ENCODE data around the gene MORN1. TPM values are rescaled to one million over a fixed set of nuclear protein-coding genes. Genes with fewer than 3 reads are reported as not detected.

MORN1 gene
- total RNA-seq, 1 experiment from 2014 or later, result 6.2 TPM

DNA sequence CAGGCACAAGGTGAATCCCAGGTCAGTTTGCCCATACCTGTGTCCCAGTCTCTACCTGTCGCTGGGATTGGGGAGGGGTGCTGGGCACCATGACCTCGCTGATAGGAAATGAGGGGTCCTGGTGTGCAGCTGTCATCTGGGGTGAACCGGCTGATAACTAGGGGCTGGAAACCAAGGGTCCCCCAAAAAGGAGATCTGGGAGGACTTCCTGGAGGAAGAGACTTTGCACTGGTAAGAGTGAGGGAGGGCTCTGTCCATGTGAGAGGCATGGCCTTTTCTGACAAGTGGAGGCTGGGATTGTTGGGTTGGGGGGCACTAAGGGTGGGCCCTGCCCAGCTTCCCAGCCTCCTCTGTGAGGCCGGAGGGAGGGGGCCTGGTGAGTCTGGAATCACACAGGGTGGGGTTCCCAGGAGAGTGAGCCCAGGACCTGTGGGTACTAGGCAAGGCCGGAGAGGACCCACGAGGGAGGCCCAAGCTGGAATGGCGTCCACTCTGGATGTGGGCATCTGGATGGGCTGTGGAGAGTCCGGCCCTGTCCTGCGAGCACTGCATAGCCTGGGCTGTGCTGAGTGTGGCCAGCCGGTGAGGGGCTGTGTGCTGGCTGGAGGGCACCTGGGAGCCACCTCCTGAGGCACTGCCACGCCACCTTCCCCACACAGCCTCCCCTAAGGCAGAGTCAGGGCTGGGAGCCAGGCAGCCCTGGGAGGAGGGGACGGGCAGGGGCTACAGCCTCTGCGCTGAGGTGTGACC, 25.9 kb upstream of the MORN1 start:
- Histone ChIP-seq H3K4me3 (ENCODE audit: low read length) (no peak overlapping the region), H3K9me2 (replicated peaks; ENCODE audit: insufficient read depth, low read length) (no peaks in the 10 kb centered on the region), H2AFZ (ENCODE audit: low read length) (no peak overlapping the region), H3K27me3 (ENCODE audit: low read length) (no peaks in the 10 kb centered on the region), H3K79me2 (ENCODE audit: low read length) (peaks cover under 1% of the 10 kb centered on the region; the same call in 1 of the 2 replicates), H3K27ac (ENCODE audit: low read length) (no peak overlapping the region), H3K9ac (ENCODE audit: low read length) (no peak overlapping the region), H3K36me3 (ENCODE audit: insufficient read depth, low read length) (no peaks in the 10 kb centered on the region), H3K4me1 (ENCODE audit: low read length) (peaks cover 32% of the 10 kb centered on the region), H3K9me3 (ENCODE audit: low read length) (no peaks in the 10 kb centered on the region), H3K4me2 (ENCODE audit: low read depth, low read length, poor library complexity, severe bottlenecking) (no peak overlapping the region), H4K20me1 (ENCODE audit: insufficient read depth, low read depth, low read length) (no peaks in the 10 kb centered on the region)
- DNase-seq, result no peak

DNA sequence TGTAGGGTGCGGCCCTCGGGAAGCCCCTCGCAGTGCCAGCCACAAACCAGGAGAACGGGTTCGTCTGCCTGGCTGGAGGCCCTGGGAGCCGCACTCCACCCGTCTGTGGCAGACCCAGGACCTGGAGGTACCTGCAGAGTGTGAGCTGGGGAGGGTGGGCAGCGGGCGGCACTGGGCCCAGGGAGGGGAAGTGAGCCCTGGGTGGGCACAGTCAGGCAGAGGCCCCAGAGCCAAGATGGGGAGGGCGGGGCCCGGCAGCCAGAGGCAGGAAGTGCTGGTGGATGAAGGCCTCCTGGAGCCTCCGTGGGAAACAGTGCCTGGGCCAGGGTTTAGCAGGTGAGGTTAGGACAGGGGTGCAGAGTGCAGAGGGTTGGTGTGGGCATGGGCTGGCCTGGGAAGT, 25.0 kb upstream of the MORN1 start:
- H2AFZ ChIP-seq (ENCODE audit: low read length), result no peak overlapping the region
- H3K27me3 ChIP-seq (ENCODE audit: low read length), result no peaks in the 10 kb centered on the region
- H3K79me2 ChIP-seq (ENCODE audit: low read length), result peaks cover 9% of the 10 kb centered on the region
- no peaks in the 10 kb centered on the region for H3K9me2 ChIP-seq (replicated peaks; ENCODE audit: insufficient read depth, low read length)
- H3K4me1 ChIP-seq (ENCODE audit: low read length), result peaks cover 36% of the 10 kb centered on the region
- H3K9ac ChIP-seq (ENCODE audit: low read length), result no peak overlapping the region
- H3K4me3 ChIP-seq (ENCODE audit: low read length), result no peak overlapping the region
- DNase-seq, result no peak
- H3K4me2 ChIP-seq (ENCODE audit: low read depth, low read length, poor library complexity, severe bottlenecking), result no peak overlapping the region
- H3K36me3 ChIP-seq (ENCODE audit: insufficient read depth, low read length), result no peaks in the 10 kb centered on the region
- H3K27ac ChIP-seq (ENCODE audit: low read length), result no peak overlapping the region
- H4K20me1 ChIP-seq (ENCODE audit: insufficient read depth, low read depth, low read length), result peaks cover 3% of the 10 kb centered on the region; the same call in 1 of the 2 replicates
- no peaks in the 10 kb centered on the region for H3K9me3 ChIP-seq (ENCODE audit: low read length)

DNA sequence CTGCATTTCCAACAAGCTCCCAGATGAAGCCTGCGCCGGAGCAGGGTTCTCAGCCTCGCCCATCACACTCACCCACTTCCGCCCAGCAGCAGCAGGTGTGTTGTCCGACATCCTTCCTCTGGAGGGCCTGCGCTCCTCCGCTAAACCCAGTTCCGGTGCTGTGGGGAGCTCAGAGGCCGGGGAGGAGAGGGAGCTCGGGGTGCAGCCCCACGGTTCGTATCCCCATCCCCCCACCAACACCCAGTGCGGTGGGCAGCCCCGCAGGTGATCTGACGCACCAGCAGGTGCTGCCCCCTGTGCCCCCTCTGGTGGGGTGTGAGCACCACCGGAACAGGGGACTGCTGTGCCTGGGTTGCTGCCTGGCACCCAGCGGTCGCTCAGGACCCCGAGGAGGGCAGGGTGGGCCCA, 24.5 kb upstream of the MORN1 start:
- Histone ChIP-seq H3K9me2 (replicated peaks; ENCODE audit: insufficient read depth, low read length) (no peaks in the 10 kb centered on the region), H3K36me3 (ENCODE audit: insufficient read depth, low read length) (no peaks in the 10 kb centered on the region), H3K4me3 (ENCODE audit: low read length) (no peak overlapping the region), H3K9me3 (ENCODE audit: low read length) (no peaks in the 10 kb centered on the region), H3K27ac (ENCODE audit: low read length) (no peak overlapping the region), H3K79me2 (ENCODE audit: low read length) (peaks cover 10% of the 10 kb centered on the region), H4K20me1 (ENCODE audit: insufficient read depth, low read depth, low read length) (peaks cover 3% of the 10 kb centered on the region; the same call in 1 of the 2 replicates), H3K9ac (ENCODE audit: low read length) (peak overlapping the region; percentile 32; the same call in 1 of the 2 replicates), H3K4me2 (ENCODE audit: low read depth, low read length, poor library complexity, severe bottlenecking) (no peak overlapping the region), H3K27me3 (ENCODE audit: low read length) (no peaks in the 10 kb centered on the region), H3K4me1 (ENCODE audit: low read length) (peaks cover 39% of the 10 kb centered on the region), H2AFZ (ENCODE audit: low read length) (no peak overlapping the region)
- peak; percentile 69 for DNase-seq

DNA sequence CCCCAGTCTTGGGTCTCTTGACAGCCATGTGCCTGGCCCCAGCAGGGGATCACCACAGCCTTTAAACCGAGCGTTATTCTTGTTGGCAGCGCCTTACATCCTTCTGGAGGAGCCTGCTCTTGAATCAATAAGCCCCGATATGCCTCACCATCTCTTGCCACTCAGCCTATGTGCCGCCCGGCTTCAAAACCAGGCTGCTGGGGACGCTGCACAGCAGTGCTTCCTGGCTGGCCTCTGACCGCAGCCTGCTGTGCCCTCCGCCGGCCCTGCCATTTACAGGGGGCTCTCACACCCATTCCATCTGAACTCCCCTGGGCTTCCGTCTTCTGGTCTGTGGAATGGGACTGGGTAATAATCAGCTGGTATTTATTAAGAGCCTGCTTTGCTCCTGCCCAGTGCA, 24.0 kb upstream of the MORN1 start:
- Histone ChIP-seq H3K9ac (ENCODE audit: low read length) (peak overlapping the region; percentile 32; the same call in 1 of the 2 replicates), H2AFZ (ENCODE audit: low read length) (no peak overlapping the region), H3K4me2 (ENCODE audit: low read depth, low read length, poor library complexity, severe bottlenecking) (no peak overlapping the region), H3K4me1 (ENCODE audit: low read length) (peaks cover 39% of the 10 kb centered on the region), H3K4me3 (ENCODE audit: low read length) (no peak overlapping the region), H3K27ac (ENCODE audit: low read length) (no peak overlapping the region), H3K9me2 (replicated peaks; ENCODE audit: insufficient read depth, low read length) (no peaks in the 10 kb centered on the region), H3K27me3 (ENCODE audit: low read length) (no peaks in the 10 kb centered on the region), H4K20me1 (ENCODE audit: insufficient read depth, low read depth, low read length) (peaks cover 3% of the 10 kb centered on the region; the same call in 1 of the 2 replicates), H3K36me3 (ENCODE audit: insufficient read depth, low read length) (no peaks in the 10 kb centered on the region), H3K9me3 (ENCODE audit: low read length) (no peaks in the 10 kb centered on the region), H3K79me2 (ENCODE audit: low read length) (peaks cover 10% of the 10 kb centered on the region)
- DNase-seq, result no peak

DNA sequence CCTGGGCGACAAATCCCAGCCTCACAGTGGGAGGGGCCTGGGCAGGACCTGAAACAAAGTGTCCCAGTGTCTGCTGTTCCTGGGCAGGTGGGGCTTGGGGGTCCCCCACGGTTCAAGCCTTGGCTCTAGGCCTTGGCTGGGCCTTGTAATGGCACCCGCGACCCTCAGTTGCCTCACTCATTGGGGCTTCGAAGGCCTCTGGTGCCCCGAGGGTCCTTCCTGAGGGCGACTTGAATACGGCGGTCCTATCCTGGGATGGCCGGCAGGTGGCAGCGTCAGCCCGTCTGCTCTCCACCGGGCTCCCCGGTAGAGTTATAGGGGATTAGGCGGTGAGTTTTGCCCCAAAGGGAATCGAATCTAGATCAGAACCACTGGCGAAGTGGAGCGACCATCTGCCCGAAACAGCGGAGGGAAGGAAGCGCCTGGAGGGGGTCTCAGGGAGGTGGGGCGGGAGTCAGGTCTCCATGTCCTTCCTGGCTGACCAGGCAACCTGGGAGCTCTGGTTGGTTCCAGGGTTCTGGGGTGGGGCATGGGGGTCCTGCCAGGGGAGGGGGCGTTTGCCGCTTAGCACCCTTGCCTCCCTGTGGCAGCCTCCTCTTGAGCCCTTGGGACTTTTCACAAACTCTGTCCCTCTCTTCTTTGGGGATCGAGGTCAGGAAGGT, 23.1 kb upstream of the MORN1 start:
- Histone ChIP-seq H4K20me1 (ENCODE audit: insufficient read depth, low read depth, low read length) (peaks cover 3% of the 10 kb centered on the region; the same call in 1 of the 2 replicates), H3K27me3 (ENCODE audit: low read length) (no peaks in the 10 kb centered on the region), H3K4me2 (ENCODE audit: low read depth, low read length, poor library complexity, severe bottlenecking) (peak overlapping the region; percentile 96), H3K9me3 (ENCODE audit: low read length) (no peaks in the 10 kb centered on the region), H3K79me2 (ENCODE audit: low read length) (peaks cover 10% of the 10 kb centered on the region), H3K4me3 (ENCODE audit: low read length) (peak overlapping the region; percentile 98), H3K9me2 (replicated peaks; ENCODE audit: insufficient read depth, low read length) (no peaks in the 10 kb centered on the region), H3K36me3 (ENCODE audit: insufficient read depth, low read length) (no peaks in the 10 kb centered on the region), H3K4me1 (ENCODE audit: low read length) (peaks cover 39% of the 10 kb centered on the region), H3K9ac (ENCODE audit: low read length) (peak overlapping the region; percentile 100), H3K27ac (ENCODE audit: low read length) (peak overlapping the region; percentile 90), H2AFZ (ENCODE audit: low read length) (no peak overlapping the region)
- DNase-seq, result peak; percentile 89

DNA sequence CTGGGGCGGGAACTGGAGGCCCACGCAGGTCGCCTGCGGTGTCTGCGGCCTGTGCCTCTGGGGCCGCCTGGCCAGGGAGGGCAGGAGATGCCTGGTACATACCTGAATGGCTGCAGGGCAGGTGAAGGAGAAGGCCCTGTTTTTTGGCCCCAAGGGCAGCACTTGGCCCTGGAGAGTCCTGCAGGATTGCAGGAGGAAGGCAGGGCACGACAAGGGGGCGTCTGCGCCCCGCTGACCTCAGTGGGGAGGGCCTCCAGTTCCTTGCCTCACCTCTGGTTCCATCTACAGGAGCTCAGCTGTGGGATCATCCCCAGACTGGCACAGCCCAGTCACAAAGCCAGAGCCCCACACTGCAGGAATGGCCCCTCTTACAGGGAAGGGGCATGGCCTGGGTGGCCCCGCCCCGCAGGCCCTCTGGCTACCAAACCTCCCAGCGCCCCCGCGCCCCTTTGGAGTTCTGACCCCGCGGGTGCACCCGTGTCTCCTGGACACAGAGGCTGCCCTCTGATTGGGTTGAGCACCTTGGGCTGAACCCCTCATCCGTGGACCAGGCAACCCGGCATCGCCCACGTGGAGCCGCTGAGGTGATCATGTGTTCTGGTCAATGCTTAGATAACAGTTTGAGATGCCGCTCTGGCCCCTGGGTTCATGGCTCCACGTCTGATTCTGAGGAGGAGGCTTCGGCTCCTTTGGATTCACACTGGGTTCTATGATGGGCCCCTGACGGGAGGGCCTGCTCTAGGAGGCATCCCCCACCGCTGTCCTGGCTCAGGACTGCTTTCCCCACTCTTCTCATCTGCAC, 22.3 kb upstream of the MORN1 start:
- Histone ChIP-seq H2AFZ (ENCODE audit: low read length) (no peak overlapping the region), H3K4me2 (ENCODE audit: low read depth, low read length, poor library complexity, severe bottlenecking) (peak overlapping the region; percentile 96), H3K4me3 (ENCODE audit: low read length) (peak overlapping the region; percentile 98), H3K4me1 (ENCODE audit: low read length) (peaks cover 39% of the 10 kb centered on the region), H3K79me2 (ENCODE audit: low read length) (peaks cover 10% of the 10 kb centered on the region), H3K27me3 (ENCODE audit: low read length) (no peaks in the 10 kb centered on the region), H4K20me1 (ENCODE audit: insufficient read depth, low read depth, low read length) (peaks cover 3% of the 10 kb centered on the region; the same call in 1 of the 2 replicates), H3K9me3 (ENCODE audit: low read length) (no peaks in the 10 kb centered on the region), H3K9me2 (replicated peaks; ENCODE audit: insufficient read depth, low read length) (no peaks in the 10 kb centered on the region), H3K36me3 (ENCODE audit: insufficient read depth, low read length) (no peaks in the 10 kb centered on the region), H3K27ac (ENCODE audit: low read length) (peak overlapping the region; percentile 90), H3K9ac (ENCODE audit: low read length) (peak overlapping the region; percentile 100)
- DNase-seq, result peak; percentile 74

DNA sequence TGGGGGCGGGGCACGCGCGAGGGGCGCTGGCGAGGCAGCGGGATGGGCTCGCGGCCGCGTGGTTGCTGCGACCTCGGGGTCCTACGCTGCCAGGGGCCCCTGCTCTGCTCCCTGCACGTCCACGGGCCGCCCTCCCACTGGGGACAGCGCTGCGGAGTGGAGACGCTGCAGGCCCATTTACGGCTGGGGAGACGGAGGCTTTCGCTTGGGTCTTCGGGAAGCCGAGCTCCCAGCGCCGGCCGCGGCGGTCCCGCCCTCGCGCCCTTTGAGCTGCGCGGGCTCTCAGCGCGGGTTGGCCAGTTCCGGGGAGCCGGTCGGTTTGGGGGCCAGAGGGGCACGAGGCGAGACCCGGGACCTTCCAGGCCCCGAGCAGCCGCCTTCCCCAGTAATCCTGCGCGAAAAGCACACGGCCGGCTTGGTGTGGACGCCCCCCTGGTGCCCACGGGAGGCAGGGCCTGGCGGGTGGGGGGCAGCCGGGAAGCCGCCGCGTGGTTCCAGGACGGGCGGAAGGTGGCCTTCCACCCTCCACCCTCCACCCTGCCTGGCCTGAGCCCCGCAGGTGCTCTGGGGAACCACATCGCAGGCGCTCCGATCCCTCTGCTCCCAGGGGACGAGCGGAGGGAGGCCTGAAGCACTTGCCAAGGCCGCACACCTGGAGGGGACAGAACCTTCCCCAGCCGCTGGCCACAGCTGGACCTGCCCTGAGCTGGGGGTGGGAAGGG, 21.6 kb upstream of the MORN1 start:
- peak; percentile 87 for DNase-seq
- H3K4me3 ChIP-seq (ENCODE audit: low read length), result peak overlapping the region; percentile 98
- H3K4me1 ChIP-seq (ENCODE audit: low read length), result peaks cover 39% of the 10 kb centered on the region

More for the DNA sequence above, 21.6 kb upstream of the MORN1 start:
- Histone ChIP-seq H3K4me2 (ENCODE audit: low read depth, low read length, poor library complexity, severe bottlenecking) (peak overlapping the region; percentile 96), H3K9me2 (replicated peaks; ENCODE audit: insufficient read depth, low read length) (no peaks in the 10 kb centered on the region), H2AFZ (ENCODE audit: low read length) (no peak overlapping the region), H3K79me2 (ENCODE audit: low read length) (peaks cover 10% of the 10 kb centered on the region), H3K9ac (ENCODE audit: low read length) (peak overlapping the region; percentile 100), H3K36me3 (ENCODE audit: insufficient read depth, low read length) (no peaks in the 10 kb centered on the region), H3K27me3 (ENCODE audit: low read length) (no peaks in the 10 kb centered on the region), H3K9me3 (ENCODE audit: low read length) (no peaks in the 10 kb centered on the region), H4K20me1 (ENCODE audit: insufficient read depth, low read depth, low read length) (peaks cover 3% of the 10 kb centered on the region; the same call in 1 of the 2 replicates), H3K27ac (ENCODE audit: low read length) (peak overlapping the region; percentile 90)

All from Karpas-422 (cell line).